Ishikawa (cell line): ENCODE data around the gene IGDCC3.

ENCODE experiments used
- CEBPB ChIP-seq: IDR thresholded peaks from 2 replicates; pipeline ENCODE4 v1.6.1; 2012
- EP300 ChIP-seq: IDR thresholded peaks from 2 replicates; pipeline ENCODE4 v1.6.1; 2012; ENCODE audit warnings: borderline replicate concordance
- TAF1 ChIP-seq: IDR thresholded peaks from 2 replicates; pipeline ENCODE4 v1.6.1; 2012; ENCODE audit warnings: low read depth, mild to moderate bottlenecking
- TCF12 ChIP-seq: IDR thresholded peaks from 2 replicates; pipeline ENCODE4 v1.6.1; 2012; ENCODE audit warnings: low read depth
- TF ChIP-seq, protein P1 (sequence below): IDR thresholded peaks from 2 replicates; pipeline ENCODE4 v1.6.1; 2012; ENCODE audit warnings: low read depth, mild to moderate bottlenecking

DNA sequence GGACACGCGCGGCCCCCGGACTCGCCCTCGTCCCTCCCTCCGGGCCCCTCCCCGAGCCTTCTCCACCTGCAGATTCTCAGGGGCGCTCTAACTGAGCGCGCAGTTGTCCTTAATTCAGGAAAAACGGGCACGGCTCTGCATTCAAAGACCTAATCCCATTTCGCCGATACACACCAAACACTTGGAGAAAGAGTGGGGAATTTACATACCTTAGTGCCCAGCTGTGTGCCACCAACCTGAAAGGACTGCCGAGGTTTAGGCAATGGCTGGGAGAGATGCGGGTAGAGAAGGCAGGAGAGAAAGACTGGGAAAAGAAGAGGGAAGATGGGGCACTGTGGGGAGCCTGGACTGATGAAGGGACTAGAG, 21.8 kb downstream of the IGDCC3 start:
- TF ChIP-seq TCF12 (no peak), CEBPB (no peak), TAF1 (no peak), EP300 (no peak)
- TF ChIP-seq, protein P1, sequence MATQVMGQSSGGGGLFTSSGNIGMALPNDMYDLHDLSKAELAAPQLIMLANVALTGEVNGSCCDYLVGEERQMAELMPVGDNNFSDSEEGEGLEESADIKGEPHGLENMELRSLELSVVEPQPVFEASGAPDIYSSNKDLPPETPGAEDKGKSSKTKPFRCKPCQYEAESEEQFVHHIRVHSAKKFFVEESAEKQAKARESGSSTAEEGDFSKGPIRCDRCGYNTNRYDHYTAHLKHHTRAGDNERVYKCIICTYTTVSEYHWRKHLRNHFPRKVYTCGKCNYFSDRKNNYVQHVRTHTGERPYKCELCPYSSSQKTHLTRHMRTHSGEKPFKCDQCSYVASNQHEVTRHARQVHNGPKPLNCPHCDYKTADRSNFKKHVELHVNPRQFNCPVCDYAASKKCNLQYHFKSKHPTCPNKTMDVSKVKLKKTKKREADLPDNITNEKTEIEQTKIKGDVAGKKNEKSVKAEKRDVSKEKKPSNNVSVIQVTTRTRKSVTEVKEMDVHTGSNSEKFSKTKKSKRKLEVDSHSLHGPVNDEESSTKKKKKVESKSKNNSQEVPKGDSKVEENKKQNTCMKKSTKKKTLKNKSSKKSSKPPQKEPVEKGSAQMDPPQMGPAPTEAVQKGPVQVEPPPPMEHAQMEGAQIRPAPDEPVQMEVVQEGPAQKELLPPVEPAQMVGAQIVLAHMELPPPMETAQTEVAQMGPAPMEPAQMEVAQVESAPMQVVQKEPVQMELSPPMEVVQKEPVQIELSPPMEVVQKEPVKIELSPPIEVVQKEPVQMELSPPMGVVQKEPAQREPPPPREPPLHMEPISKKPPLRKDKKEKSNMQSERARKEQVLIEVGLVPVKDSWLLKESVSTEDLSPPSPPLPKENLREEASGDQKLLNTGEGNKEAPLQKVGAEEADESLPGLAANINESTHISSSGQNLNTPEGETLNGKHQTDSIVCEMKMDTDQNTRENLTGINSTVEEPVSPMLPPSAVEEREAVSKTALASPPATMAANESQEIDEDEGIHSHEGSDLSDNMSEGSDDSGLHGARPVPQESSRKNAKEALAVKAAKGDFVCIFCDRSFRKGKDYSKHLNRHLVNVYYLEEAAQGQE = no peak
